GM12801 (cell line): ENCODE data around the gene GPRIN3.

ENCODE experiments used
- CTCF ChIP-seq: IDR thresholded peaks from one replicate; pipeline ENCODE4 v1.5.1; 2011; ENCODE audit warnings: control low read depth; ENCODE audit not compliant: insufficient read length; ENCODE audit errors: extremely low read depth

GPRIN3 gene

GRCh38 chr4:89258506-89258905 lies 49.1 kb downstream of the GPRIN3 start:
- no peak for TF ChIP-seq CTCF

GRCh38 chr4:89257376-89257775 lies 50.2 kb downstream of the GPRIN3 start:
- TF ChIP-seq CTCF = no peak

- no peak for TF ChIP-seq CTCF
Observed at GRCh38 chr4:89256203-89256800, 51.3 kb downstream of the GPRIN3 start.

DNA sequence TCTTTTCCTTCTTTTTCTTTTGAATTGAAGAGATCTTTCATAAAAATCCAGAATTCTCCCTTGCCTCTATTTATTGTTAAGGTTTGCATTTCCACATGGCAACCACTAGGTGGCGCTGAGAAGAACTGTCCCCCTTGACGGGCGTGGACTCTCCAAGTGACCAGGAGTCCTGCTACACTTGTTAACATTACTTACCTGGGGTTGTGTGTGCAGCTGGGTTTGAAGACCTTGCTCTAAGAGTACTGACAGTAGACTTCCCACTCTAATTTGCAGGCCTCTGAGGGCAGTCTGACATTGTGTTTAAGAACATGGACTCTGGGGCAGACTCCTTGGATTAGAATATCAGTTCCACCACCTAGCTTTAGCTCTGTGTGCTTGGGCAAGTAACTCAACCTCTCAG lies 52.8 kb downstream of the GPRIN3 start:
- peak; percentile 26 for TF ChIP-seq CTCF

GRCh38 chr4:89253935-89254334 lies 53.7 kb downstream of the GPRIN3 start:
- TF ChIP-seq CTCF = no peak

DNA sequence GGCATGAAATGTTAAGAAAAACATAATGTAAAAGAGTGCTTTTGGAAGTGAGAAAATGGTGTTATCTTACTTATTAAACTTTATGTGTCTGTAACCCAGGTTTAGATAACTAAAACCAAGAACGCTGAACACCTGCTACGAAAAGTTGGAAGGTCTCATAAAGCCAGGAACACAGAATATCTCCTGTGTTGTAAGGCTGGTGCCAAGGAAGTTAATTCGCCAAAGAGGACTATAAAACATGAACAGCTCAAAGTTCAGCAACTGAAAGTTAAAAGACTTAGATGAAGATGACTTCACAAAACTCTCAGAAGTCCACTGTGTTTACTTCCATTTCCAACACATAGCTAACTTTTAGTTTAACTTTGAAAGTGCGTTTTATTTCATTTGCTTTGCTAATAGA lies 54.3 kb downstream of the GPRIN3 start:
- TF ChIP-seq CTCF = no peak

- no peak for TF ChIP-seq CTCF
Observed at GRCh38 chr4:89251396-89251795, 56.2 kb downstream of the GPRIN3 start.
